Tibial nerve (tissue), 4 donors: Measurements from ENCODE around the gene SART3.

ENCODE experiments used
- EP300 ChIP-seq, 2 donors: sonication (generic); formaldehyde crosslinking; IDR thresholded peaks; one replicate each; pipeline ENCODE4 v1.6.1; 2017; ENCODE audit warnings: antibody characterized with exemption in 2 of 2, mild to moderate bottlenecking in 1 of 2
- POLR2A ChIP-seq, 2 donors: fragments of 450-650 bp; IDR thresholded peaks; one replicate each; pipeline ENCODE4 v1.6.1; 2017; ENCODE audit warnings: antibody characterized with exemption in 2 of 2, mild to moderate bottlenecking in 2 of 2, moderate library complexity in 2 of 2
- TF ChIP-seq, protein P1 (sequence below), 5 experiments: fragments of 200-600 bp in 3 of 5; fragments of 450-650 bp in 2 of 5; sonication (generic) in 3 of 5; IDR thresholded peaks; one replicate each; pipeline ENCODE4 v1.5.1; 2016 to 2019; ENCODE audit warnings: antibody characterized with exemption in 5 of 5, mild to moderate bottlenecking in 3 of 5, moderate library complexity in 2 of 5

GRCh38 chr12:108563804-108564151, 2.8 kb upstream of the SART3 start:
- TF ChIP-seq, protein P1, sequence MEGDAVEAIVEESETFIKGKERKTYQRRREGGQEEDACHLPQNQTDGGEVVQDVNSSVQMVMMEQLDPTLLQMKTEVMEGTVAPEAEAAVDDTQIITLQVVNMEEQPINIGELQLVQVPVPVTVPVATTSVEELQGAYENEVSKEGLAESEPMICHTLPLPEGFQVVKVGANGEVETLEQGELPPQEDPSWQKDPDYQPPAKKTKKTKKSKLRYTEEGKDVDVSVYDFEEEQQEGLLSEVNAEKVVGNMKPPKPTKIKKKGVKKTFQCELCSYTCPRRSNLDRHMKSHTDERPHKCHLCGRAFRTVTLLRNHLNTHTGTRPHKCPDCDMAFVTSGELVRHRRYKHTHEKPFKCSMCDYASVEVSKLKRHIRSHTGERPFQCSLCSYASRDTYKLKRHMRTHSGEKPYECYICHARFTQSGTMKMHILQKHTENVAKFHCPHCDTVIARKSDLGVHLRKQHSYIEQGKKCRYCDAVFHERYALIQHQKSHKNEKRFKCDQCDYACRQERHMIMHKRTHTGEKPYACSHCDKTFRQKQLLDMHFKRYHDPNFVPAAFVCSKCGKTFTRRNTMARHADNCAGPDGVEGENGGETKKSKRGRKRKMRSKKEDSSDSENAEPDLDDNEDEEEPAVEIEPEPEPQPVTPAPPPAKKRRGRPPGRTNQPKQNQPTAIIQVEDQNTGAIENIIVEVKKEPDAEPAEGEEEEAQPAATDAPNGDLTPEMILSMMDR (IDR thresholded peaks at IDR 0.05), result no peak
- TF ChIP-seq POLR2A (IDR thresholded peaks at IDR 0.05) (no peak), EP300 (IDR thresholded peaks at IDR 0.05) (no peak)
